Sigmoid colon (tissue), 7 donors: Measurements from ENCODE around the gene SELENOP. TPM values are rescaled to one million over a fixed set of nuclear protein-coding genes. Genes with fewer than 3 reads are reported as not detected.

Source experiments
- DNase-seq: peaks from one replicate; pipeline ENCODE4 v3.0.0-alpha.2; 2019
- H3K27ac ChIP-seq, 4 donors: fragments of 200-600 bp; sonication (generic); one replicate each; pipeline ENCODE4 v1.5.1; 2016 to 2019; ENCODE audit warnings: mild to moderate bottlenecking in 1 of 4
- H3K27me3 ChIP-seq, 3 donors: fragments of 200-600 bp; sonication (generic); one replicate each; pipeline ENCODE4 v1.5.1; 2019; ENCODE audit warnings: mild to moderate bottlenecking in 1 of 3
- H3K36me3 ChIP-seq, 4 donors: fragments of 200-600 bp; sonication (generic); one replicate each; pipeline ENCODE4 v1.5.1; 2016 to 2019
- H3K4me1 ChIP-seq, 4 donors: fragments of 200-600 bp; sonication (generic); one replicate each; pipeline ENCODE4 v1.5.1; 2017 to 2019
- H3K4me3 ChIP-seq, 4 donors: fragments of 200-600 bp; sonication (generic); one replicate each; pipeline ENCODE4 v1.5.1; 2017 to 2019; ENCODE audit warnings: mild to moderate bottlenecking in 2 of 4, moderate library complexity in 1 of 4
- H3K9me3 ChIP-seq, 4 donors: fragments of 200-600 bp in 3 of 4; sonication (generic) in 3 of 4; one replicate each; pipeline versions ENCODE4 v1.5.1 to v1.6.1; 2013 to 2019
- EP300 ChIP-seq, 4 donors: sonication (generic); formaldehyde crosslinking; IDR thresholded peaks; one replicate each; pipeline ENCODE4 v1.6.1; 2017; ENCODE audit warnings: antibody characterized with exemption in 4 of 4
- POLR2A ChIP-seq, 2 donors: fragments of 450-650 bp; IDR thresholded peaks; one replicate each; pipeline ENCODE4 v1.6.1; 2016; ENCODE audit warnings: antibody characterized with exemption in 2 of 2, mild to moderate bottlenecking in 2 of 2, moderate library complexity in 2 of 2
- POLR2AphosphoS5 ChIP-seq, 4 donors: sonication (generic); formaldehyde crosslinking; IDR thresholded peaks; one replicate each; pipeline ENCODE4 v1.6.1; 2017; ENCODE audit warnings: antibody characterized with exemption in 4 of 4
- whole genome bisulfite sequencing, 2 donors: extraction: QIAGEN DNeasy Blood & Tissue Kit; methylation state at CpG; one replicate each; pipeline ENCODE4 v1.1.7; 2013; 5-methylcytosine and 5-hydroxymethylcytosine counted together
- intact Hi-C: fragments of 100-400 bp; cut with DNase I; formaldehyde crosslinking; loops from one replicate; pipeline ENCODE4 v1.15.1; 2023
- polyA plus RNA-seq, 3 donors: library from polyadenylated mRNA; stranded (reverse); fragments of 200-250 nt; gene quantifications; one replicate each; pipeline ENCODE4 v1.2.3, GENCODE V29; 2013
- total RNA-seq, 4 donors: library from RNA; depleted of rRNA; stranded (reverse); fragments of >200 nt; gene quantifications; one replicate each; pipeline ENCODE4 v1.1.0, GENCODE V29; 2016
- TF ChIP-seq, protein P1 (sequence below), 4 experiments: fragments of 450-650 bp in 3 of 4; fragments of 200-600 bp in 1 of 4; IDR thresholded peaks; one replicate each; pipeline ENCODE4 v1.5.1; 2016 to 2019; ENCODE audit warnings: antibody characterized with exemption in 4 of 4, mild to moderate bottlenecking in 3 of 4, moderate library complexity in 2 of 4
- donor health status: healthy with polysubstance abuse.
- donor health status: Bipolar disorder and iron deficiency.
- donor health status: healthy.

The SELENOP gene
- total and polyA plus RNA-seq, 7 donors, result 261 to 1,116 (median 457) TPM

DNA sequence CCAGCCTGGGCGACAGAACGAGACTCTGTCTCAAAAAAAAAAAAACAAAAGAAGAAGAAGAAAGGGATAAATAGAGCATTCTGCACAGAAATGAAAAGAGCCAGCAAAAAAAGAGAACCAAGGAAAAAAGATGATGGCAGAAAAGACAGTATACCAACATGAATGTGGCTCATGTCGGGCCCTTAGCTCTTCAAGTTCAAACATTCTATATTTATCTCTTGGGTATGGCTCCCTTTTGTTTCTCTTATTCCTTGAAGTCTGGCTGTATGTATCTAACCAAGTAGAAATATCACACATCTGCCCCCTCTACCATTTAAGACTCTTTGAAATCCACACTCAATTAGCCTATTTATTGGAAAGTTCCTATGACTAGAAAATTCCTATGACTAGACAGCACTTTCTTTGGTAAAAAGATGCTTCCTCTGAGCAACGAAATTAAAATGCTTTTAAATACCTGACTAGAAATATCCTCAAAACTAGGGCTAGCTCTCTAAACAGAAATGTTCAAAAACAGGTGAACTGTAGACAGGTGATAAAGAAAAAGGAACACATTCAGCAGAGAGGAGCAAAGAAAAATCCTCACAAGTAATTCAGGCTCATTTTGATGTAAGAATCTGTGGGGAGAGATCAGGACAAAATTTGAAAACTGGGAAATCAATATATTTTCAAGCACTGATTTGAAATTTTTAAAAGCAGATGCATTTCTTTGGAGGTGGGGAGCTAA lies 2.6 kb downstream of the SELENOP start:
- Histone ChIP-seq H3K9me3 (no peaks in the 10 kb centered on the region), H3K36me3 (peaks cover 0 to 25% (median 8%) of the 10 kb centered on the region in 4 donors), H3K27me3 (no peaks in the 10 kb centered on the region), H3K27ac (peak overlapping the region in 1 of 4 donors; percentile 77), H3K4me3 (peak overlapping the region; percentile 25 to 51 (median 44)), H3K4me1 (peaks cover 0 to 16% (median 9%) of the 10 kb centered on the region in 4 donors)
- intact Hi-C loops, result loop anchor here (5.0 to 10.0 kb wide), 2 partner anchors 48 to 76 kb away; no protein-coding TSS in a partner anchor
- TF ChIP-seq POLR2AphosphoS5 (IDR thresholded peaks at IDR 0.05) (no peak), EP300 (IDR thresholded peaks at IDR 0.05) (no peak), POLR2A (IDR thresholded peaks at IDR 0.05) (no peak)
- TF ChIP-seq, protein P1, sequence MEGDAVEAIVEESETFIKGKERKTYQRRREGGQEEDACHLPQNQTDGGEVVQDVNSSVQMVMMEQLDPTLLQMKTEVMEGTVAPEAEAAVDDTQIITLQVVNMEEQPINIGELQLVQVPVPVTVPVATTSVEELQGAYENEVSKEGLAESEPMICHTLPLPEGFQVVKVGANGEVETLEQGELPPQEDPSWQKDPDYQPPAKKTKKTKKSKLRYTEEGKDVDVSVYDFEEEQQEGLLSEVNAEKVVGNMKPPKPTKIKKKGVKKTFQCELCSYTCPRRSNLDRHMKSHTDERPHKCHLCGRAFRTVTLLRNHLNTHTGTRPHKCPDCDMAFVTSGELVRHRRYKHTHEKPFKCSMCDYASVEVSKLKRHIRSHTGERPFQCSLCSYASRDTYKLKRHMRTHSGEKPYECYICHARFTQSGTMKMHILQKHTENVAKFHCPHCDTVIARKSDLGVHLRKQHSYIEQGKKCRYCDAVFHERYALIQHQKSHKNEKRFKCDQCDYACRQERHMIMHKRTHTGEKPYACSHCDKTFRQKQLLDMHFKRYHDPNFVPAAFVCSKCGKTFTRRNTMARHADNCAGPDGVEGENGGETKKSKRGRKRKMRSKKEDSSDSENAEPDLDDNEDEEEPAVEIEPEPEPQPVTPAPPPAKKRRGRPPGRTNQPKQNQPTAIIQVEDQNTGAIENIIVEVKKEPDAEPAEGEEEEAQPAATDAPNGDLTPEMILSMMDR (IDR thresholded peaks at IDR 0.05), result no peak
- no peak for DNase-seq
- 84 to 88% methylated on average over 4 of the region's 4 CpGs for WGBS, 2 donors

DNA sequence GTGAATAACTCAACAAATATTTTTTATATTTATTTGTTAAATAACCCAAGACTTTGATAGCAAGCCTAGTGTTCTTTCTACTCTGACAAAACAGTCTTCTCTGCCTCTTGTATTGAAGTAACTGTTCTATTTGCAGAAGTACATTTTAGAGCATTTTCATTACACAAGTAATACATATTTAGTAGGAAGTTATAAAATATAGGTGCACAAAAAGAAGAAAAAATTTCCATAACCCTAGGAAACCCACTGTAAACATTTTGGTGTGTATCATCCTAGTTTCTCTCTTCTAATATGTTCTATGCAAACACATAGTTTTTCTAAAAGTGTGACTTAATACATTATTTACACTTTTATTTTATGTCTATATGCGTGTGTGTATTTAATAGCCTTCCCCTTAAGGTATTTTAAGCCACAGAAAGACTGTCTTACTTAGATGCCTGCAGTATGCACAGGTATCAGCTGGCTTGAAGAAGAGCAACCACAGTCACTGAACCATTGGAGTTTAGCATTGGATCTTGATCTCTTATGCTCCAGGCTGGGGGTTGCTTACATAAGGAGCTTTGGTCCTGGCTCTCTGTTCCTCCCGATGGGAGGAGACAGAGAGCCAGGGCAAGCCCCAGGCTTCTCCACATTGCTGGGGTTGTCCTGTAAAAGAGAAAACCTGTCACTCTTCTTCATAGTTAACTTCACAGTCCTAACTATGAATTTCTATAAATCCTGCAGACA lies 3.8 kb downstream of the SELENOP start:
- Histone ChIP-seq H3K9me3 (no peaks in the 10 kb centered on the region), H3K27me3 (no peaks in the 10 kb centered on the region), H3K36me3 (peaks cover 0 to 30% (median 8%) of the 10 kb centered on the region in 4 donors), H3K4me3 (peak overlapping the region in 2 of 4 donors; percentile 2 to 51), H3K4me1 (peaks cover 0 to 16% (median 8%) of the 10 kb centered on the region in 4 donors), H3K27ac (peak overlapping the region in 2 of 4 donors; percentile 1 to 77)
- 73 to 74% methylated on average over 2 of the region's 2 CpGs for WGBS, 2 donors
- no peak for DNase-seq
- intact Hi-C loops, result loop anchor here (5.0 to 10.0 kb wide), 2 partner anchors 49 to 77 kb away; no protein-coding TSS in a partner anchor
- TF ChIP-seq POLR2A (IDR thresholded peaks at IDR 0.05), result no peak
- TF ChIP-seq POLR2AphosphoS5 (IDR thresholded peaks at IDR 0.05), result no peak
- TF ChIP-seq, protein P1 (IDR thresholded peaks at IDR 0.05), result no peak
- no peak for TF ChIP-seq EP300 (IDR thresholded peaks at IDR 0.05)

DNA sequence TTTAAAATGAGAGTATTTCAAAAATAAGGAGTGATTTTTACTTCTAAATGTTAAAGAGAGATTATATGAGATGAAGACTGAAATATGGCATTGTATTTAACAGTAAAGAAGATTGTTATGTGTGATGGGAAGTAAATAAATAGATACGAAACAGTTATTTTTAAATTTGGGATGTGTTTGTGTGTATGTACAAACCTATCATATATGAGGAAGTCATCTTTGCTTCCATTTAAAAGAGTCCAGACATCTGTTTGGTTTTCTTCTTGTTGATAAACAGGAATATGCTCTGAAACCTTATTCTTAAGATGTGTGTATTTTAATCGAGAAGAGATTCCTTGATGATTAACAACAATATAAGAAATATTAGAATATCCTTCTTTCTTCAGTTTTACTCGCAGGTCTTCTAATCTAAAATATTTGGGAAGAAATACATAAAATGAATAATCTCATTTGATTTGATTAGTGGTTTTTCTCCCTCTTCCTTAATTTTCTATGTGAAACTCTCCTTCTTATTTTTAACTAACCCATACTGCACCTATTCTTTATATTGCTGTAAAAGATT lies 4.9 kb downstream of the SELENOP start:
- intact Hi-C loops, result loop anchor here (5.0 to 10.0 kb wide), 2 partner anchors 51 to 78 kb away; no protein-coding TSS in a partner anchor
- Histone ChIP-seq H3K27me3 (no peaks in the 10 kb centered on the region), H3K9me3 (no peaks in the 10 kb centered on the region), H3K4me3 (no peak overlapping the region), H3K4me1 (peaks cover 0 to 9% (median 3%) of the 10 kb centered on the region in 4 donors), H3K36me3 (peaks cover 0 to 36% (median 8%) of the 10 kb centered on the region in 4 donors), H3K27ac (no peak overlapping the region)
- no peak for DNase-seq
- 89 to 90% methylated on average over 3 of the region's 3 CpGs for WGBS, 2 donors
- no peak for TF ChIP-seq POLR2AphosphoS5 (IDR thresholded peaks at IDR 0.05)
- TF ChIP-seq, protein P1 (IDR thresholded peaks at IDR 0.05), result no peak
- no peak for TF ChIP-seq POLR2A (IDR thresholded peaks at IDR 0.05)
- no peak for TF ChIP-seq EP300 (IDR thresholded peaks at IDR 0.05)

DNA sequence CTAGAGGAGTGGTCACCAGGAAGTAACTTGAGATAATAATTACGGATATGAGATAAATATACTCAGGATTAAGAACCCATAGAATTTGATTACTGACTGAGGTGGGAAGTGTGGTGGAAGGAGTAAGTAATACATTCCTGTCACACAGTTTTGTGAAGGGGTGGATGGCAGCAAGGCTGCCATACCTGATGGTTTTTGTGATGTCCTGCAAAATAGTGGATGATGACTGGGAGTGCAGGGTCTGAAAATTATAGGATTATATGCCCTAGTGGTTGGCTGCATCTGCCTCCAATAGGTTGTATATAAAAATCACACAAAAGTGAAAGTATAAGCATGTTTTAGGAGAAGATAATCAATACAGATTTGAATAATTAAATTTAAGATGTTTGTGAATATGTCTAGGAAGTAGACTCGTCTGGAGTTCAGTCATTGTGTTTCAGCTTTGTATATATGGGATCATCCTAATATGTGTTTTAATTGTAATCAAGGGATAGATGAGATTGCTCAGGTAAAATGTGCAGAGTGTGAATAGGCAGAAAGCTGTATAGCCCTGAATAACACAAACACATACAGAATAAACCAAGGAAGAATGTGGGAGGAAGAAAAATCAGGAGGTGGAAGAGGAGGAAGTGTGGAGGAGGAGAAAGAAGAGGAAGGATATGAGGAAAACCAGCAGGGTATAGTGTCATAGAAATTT lies 5.5 kb downstream of the SELENOP start:
- Histone ChIP-seq H3K4me3 (no peak overlapping the region), H3K9me3 (no peaks in the 10 kb centered on the region), H3K27me3 (no peaks in the 10 kb centered on the region), H3K4me1 (peaks cover 0 to 8% (median 3%) of the 10 kb centered on the region in 4 donors), H3K27ac (no peak overlapping the region), H3K36me3 (peaks cover 0 to 42% (median 8%) of the 10 kb centered on the region in 4 donors)
- no peak for DNase-seq
- intact Hi-C loops, result loop anchor here (5.0 to 10.0 kb wide), 2 partner anchors 51 to 79 kb away; no protein-coding TSS in a partner anchor
- WGBS, 2 donors, result 77 to 78% methylated on average over 2 of the region's 2 CpGs
- no peak for TF ChIP-seq EP300 (IDR thresholded peaks at IDR 0.05)
- TF ChIP-seq, protein P1 (IDR thresholded peaks at IDR 0.05), result no peak
- no peak for TF ChIP-seq POLR2A (IDR thresholded peaks at IDR 0.05)
- no peak for TF ChIP-seq POLR2AphosphoS5 (IDR thresholded peaks at IDR 0.05)
